ENCODE data around the gene HNRNPK.

DNA sequence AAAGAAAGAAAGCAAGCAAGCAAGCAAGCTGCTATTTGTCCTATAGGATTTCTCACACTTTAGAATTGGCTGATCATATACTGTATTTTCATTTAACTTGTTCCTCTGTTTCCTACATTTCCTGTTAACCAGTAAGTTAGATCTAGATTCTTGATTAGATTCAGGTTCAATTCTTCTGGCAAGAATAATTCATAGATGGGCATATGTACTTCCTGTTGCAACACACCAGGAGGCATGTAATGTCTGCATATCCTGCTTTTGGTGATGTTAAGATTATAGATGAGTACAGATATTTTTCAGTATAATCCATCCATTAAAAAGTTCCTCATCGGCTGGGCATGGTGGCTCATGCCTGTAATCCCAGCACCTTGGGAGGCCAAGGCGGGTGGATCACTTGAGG lies 48.0 kb downstream of the HNRNPK start:
- TF ChIP-seq, protein P1, sequence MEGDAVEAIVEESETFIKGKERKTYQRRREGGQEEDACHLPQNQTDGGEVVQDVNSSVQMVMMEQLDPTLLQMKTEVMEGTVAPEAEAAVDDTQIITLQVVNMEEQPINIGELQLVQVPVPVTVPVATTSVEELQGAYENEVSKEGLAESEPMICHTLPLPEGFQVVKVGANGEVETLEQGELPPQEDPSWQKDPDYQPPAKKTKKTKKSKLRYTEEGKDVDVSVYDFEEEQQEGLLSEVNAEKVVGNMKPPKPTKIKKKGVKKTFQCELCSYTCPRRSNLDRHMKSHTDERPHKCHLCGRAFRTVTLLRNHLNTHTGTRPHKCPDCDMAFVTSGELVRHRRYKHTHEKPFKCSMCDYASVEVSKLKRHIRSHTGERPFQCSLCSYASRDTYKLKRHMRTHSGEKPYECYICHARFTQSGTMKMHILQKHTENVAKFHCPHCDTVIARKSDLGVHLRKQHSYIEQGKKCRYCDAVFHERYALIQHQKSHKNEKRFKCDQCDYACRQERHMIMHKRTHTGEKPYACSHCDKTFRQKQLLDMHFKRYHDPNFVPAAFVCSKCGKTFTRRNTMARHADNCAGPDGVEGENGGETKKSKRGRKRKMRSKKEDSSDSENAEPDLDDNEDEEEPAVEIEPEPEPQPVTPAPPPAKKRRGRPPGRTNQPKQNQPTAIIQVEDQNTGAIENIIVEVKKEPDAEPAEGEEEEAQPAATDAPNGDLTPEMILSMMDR (conservative IDR thresholded peaks at IDR 0.05; ENCODE audit: low read depth, low read length), result no peak
- no peak for TF ChIP-seq EZH2phosphoT487 (IDR thresholded peaks at IDR 0.05; ENCODE audit: borderline replicate concordance, low read length)

All from PC-3 (cell line).